ENCODE measurements around the gene USP6NL. TPM values are rescaled to one million over a fixed set of nuclear protein-coding genes. Genes with fewer than 3 reads are reported as not detected.
"Not testable (repeated sequence)": the region's sequence is repeated elsewhere in the genome, so short reads cannot be mapped to it uniquely, and the experiment has no call there.

The USP6NL gene
- total RNA-seq, 1 donor from 2014 or later: 24.3 TPM

DNA sequence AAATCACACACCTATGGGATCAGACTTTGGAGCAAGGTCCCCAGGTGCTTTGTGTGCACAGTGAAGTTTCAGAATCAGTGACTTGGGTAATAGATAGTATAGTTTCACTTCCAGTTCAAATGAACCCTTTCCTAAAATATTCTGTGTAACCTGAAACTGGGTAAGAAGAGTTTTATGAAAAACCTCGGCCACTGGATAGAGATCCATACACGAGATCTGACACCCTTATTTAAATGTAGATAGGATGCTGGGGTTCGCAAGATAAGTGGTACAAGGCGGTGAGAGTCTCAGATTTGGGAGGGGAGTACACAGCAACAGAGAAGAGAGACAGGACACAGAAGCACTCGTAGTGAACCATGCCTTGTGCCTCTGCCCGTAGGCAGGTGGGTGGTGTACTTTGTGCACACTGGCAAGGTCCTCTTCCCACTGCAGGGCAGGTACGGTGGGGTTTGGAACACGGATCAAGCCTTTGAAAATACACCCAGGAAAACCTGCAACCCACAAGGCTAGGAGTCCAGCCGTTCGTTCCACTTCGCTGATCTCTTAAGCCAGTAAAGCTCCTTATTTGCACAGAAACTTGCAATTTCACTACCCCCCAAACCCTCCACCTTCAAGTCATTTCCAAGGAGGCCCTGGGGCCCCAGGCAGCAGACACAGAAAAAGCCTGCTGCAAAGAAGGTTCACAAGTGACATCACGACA lies 162.8 kb downstream of the USP6NL start:
- DNase-seq (ENCODE audit: extremely low read depth, low read depth, low spot score): no peak

GRCh38 chr10:11448190-11448544 lies 163.3 kb downstream of the USP6NL start:
- DNase-seq (ENCODE audit: extremely low read depth, low read depth, low spot score): no peak

DNA sequence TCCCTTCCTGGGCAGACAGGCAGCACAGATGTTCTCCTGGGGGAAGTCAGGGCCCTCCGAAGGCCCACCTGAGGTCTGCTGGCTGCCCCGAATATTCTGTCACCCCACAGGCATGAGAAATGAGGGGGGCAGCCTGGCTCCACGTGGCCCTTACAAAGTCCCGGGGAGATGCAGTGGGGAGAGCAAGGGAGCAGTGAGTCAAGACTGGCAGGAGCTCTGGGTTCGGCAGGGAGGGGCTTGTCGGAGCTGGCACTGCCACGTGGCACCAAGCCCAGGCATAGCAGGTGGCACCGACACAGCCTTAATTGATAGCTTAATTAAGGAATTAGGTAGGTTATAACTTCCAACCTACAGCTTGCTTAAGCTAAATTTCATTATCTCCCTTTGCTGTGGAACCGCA lies 163.9 kb downstream of the USP6NL start:
- no peak for DNase-seq (ENCODE audit: extremely low read depth, low read depth, low spot score)

- no peak for DNase-seq (ENCODE audit: extremely low read depth, low read depth, low spot score)
Measured at GRCh38 chr10:11446864-11447263, 164.6 kb downstream of the USP6NL start.

- DNase-seq (ENCODE audit: extremely low read depth, low read depth, low spot score): no peak
Measured at GRCh38 chr10:11446133-11446532, 165.3 kb downstream of the USP6NL start.

GRCh38 chr10:11444531-11445228 lies 166.8 kb downstream of the USP6NL start:
- DNase-seq (ENCODE audit: extremely low read depth, low read depth, low spot score): no peak

GRCh38 chr10:11444155-11444530 lies 167.3 kb downstream of the USP6NL start:
- no peak for DNase-seq (ENCODE audit: extremely low read depth, low read depth, low spot score)

DNA sequence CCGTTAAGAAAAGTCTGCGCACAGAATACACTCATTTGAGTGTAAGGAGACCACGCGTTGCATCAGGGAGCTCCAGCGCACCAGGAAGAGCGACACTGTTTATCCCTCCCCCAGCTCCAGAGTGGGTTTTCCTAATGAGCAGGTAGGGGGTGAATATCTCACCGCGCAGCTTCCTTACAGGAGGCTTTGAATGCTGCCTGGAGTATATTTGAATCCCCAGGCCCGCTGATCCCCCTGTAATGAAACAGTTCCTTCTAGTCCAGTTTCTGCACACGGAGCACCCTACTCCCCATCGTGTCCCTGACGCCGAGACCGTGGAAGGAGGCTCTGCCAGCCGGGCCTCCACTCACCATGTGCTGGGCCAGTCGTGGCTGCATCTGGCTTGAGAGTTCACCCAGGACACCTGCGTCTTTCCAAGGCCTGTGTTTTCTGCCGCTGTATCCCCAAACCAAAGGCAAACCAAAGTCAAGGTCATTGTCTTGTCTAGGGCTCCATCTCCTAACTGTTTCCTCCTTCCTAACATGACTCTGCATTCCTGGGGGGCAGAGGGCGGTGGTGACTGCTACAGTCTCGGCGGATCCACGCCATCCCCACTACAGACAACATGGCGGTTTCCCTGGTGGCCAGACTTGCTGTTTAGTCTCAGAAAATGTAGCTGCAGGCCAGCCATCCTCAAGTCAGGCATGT lies 167.8 kb downstream of the USP6NL start:
- DNase-seq (ENCODE audit: extremely low read depth, low read depth, low spot score): no peak

GRCh38 chr10:11442001-11442773 lies 169.3 kb downstream of the USP6NL start:
- no peak for DNase-seq (ENCODE audit: extremely low read depth, low read depth, low spot score)

- no peak for DNase-seq (ENCODE audit: extremely low read depth, low read depth, low spot score)
Measured at GRCh38 chr10:11441151-11441535, 170.3 kb downstream of the USP6NL start.

DNA sequence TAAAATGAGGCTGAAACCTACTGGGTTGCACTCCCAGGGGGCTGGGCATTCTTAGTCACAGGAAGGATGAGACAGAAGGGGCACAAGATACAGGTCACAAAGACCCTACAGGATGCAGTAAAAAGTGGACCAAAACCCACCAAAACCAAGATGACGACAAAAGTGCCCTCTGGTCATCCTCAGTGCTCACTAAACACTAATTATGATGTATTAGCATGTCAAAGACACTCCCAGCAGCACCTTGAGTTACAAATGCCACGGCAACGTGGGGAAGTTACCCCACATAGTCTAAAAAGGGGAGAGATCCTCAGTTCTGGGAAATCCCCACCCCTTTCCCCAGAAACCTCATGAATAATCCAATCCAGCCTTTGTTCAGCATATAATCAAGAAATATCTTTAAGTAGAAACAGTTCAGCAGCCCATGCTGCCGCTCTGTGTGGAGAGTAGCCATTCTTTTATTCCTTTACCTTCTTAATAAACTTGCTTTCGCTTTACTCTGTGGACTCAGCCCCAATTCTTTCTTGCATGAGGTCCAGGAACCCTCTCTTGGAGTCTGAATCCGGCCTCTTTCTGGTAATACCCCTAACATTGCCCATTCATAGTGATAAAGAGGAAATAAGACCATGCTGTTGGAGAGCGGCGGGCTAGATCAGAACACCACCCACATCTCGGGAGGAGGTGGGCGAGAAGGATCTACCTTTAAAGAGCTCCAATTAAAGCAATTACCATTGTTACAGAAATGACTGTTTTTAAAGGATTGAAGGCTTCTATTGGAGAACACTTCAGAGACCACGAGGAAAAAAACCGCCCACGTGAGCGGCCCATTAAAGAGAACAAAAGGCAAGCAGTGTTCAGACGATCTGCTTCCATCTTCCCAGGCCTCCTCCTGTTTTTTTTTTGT lies 170.9 kb downstream of the USP6NL start:
- no peak for DNase-seq (ENCODE audit: extremely low read depth, low read depth, low spot score)

- DNase-seq (ENCODE audit: extremely low read depth, low read depth, low spot score): no peak
Measured at GRCh38 chr10:11439523-11440053, 171.9 kb downstream of the USP6NL start.

DNA sequence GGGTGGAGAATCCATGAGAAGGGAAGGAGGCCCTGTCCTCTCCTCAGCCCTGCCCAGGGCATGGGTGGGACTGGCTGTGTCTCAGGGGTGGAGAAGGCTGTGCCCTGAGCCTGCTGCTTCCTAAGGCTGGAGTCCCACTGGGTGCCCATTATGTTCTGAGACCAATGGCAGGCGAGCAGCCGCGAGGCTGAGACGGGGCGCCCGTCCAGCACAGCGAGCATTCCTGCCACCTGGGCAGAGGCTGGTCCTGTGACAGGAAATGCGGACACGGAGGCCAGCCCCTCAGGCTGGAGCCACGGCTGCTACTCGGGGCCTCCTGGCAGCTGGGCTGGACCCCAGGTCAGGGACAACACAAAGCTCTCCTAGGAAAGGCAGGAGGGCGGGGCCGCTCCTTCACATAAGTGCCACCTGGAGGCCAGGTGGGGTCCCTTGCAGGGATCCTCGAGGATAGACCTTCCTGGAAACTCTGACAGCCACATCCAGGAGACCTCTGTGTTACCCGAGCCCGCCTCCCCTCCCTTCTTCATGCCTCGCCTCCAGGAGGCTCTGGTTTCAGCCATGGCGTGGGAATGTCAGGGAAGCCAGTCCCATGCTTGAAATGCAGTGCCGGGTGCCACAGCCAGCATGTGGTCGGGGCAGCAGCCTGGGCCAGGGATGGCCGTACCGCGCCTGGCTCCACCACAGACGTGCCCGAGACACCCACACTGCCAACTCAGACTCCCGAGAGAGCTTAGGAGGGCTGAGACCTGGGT lies 173.9 kb downstream of the USP6NL start:
- DNase-seq (ENCODE audit: extremely low read depth, low read depth, low spot score): no peak

DNA sequence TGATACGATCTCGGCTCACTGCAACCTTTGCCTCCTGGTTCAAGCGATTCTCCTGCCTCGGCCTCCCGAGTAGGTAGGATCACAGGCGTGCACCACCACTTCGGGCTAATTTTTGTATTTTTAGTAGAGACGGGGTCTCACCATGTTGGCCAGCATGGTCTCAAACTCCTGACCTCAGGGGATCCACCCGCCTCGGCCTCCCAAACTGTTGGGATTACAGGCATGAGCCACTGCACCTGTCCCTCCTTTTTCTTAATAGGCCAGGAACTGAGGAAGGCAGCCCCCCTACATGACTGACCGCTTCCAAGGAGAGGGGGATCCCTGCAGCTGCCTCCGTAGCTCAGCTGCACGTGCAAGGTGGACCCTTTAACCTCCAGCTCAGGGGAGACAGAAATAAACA lies 175.0 kb downstream of the USP6NL start:
- not testable (repeated sequence) for DNase-seq (ENCODE audit: extremely low read depth, low read depth, low spot score)

GRCh38 chr10:11435581-11435981 lies 175.9 kb downstream of the USP6NL start:
- no peak for DNase-seq (ENCODE audit: extremely low read depth, low read depth, low spot score)

GRCh38 chr10:11434324-11434723 lies 177.1 kb downstream of the USP6NL start:
- DNase-seq (ENCODE audit: extremely low read depth, low read depth, low spot score): no peak

DNA sequence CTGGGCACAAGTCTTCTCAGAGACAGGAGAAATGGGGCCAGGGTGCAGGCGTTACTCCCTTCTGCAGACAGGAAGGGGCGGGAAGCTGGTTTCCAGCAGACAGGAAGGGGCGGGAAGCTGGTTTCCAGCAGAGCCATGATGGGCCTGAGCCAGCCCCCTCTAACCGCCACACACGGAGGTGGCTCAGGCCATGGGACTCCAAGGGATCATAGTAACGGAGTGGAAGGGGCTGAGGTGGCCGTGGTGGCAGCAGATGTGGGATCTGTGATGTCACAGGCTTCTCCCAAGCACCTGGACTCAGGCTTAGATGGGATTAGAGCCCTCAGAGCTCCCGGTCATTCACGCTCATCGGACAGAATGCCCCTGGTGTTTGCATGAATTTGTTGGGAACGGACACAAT lies 177.8 kb downstream of the USP6NL start:
- DNase-seq (ENCODE audit: extremely low read depth, low read depth, low spot score): no peak

- no peak for DNase-seq (ENCODE audit: extremely low read depth, low read depth, low spot score)
Measured at GRCh38 chr10:11431216-11431555, 180.3 kb downstream of the USP6NL start.

- no peak for DNase-seq (ENCODE audit: extremely low read depth, low read depth, low spot score)
Measured at GRCh38 chr10:11430421-11431215, 180.8 kb downstream of the USP6NL start.
